Endothelial cell (in vitro differentiated cells): Measurements from ENCODE around the gene NDUFB1. TPM values are rescaled to one million over a fixed set of nuclear protein-coding genes. Genes with fewer than 3 reads are reported as not detected.

Source experiments
- DNase-seq: peaks from one replicate; pipeline ENCODE4 v3.0.0; 2021; ENCODE audit warnings: low spot score
- H3K27ac Mint-ChIP-seq: one replicate; pipeline ENCODE4 v1.8.0; 2021; ENCODE audit warnings: mixed read lengths, inconsistent platforms; ENCODE audit not compliant: unreplicated experiment
- H3K27me3 Mint-ChIP-seq: one replicate; pipeline ENCODE4 v1.8.0; 2021; ENCODE audit warnings: mild to moderate bottlenecking, moderate library complexity, mixed read lengths, inconsistent platforms; ENCODE audit not compliant: unreplicated experiment
- H3K36me3 Mint-ChIP-seq: one replicate; pipeline ENCODE4 v1.8.0; 2021; ENCODE audit warnings: mild to moderate bottlenecking, low read depth, mixed read lengths, inconsistent platforms; ENCODE audit not compliant: unreplicated experiment
- H3K4me1 Mint-ChIP-seq: one replicate; pipeline ENCODE4 v1.8.0; 2021; ENCODE audit warnings: mild to moderate bottlenecking, mixed read lengths, inconsistent platforms; ENCODE audit not compliant: unreplicated experiment
- H3K4me3 Mint-ChIP-seq: one replicate; pipeline ENCODE4 v1.8.0; 2021; ENCODE audit warnings: mild to moderate bottlenecking, mixed read lengths, inconsistent platforms; ENCODE audit not compliant: unreplicated experiment
- H3K9me3 Mint-ChIP-seq: one replicate; pipeline ENCODE4 v1.8.0; 2021; ENCODE audit warnings: mixed read lengths, inconsistent platforms; ENCODE audit not compliant: unreplicated experiment
- CTCF ChIP-seq: fragments of 200-600 bp; sonication (generic); IDR thresholded peaks from one replicate; pipeline ENCODE4 v1.5.0; 2021; ENCODE audit warnings: antibody characterized with exemption; ENCODE audit not compliant: unreplicated experiment
- total RNA-seq: library from RNA; stranded (reverse); fragmentation: NEBNext Ultra II Directional; extraction: Animal tissue kit (Norgen Biotek cat#: 25700); gene quantifications from one replicate; pipeline ENCODE4 v1.2.1, GENCODE V29; 2021; ENCODE audit not compliant: unreplicated experiment

NDUFB1 gene
- total RNA-seq, 1 donor from 2014 or later, result 117 TPM

DNA sequence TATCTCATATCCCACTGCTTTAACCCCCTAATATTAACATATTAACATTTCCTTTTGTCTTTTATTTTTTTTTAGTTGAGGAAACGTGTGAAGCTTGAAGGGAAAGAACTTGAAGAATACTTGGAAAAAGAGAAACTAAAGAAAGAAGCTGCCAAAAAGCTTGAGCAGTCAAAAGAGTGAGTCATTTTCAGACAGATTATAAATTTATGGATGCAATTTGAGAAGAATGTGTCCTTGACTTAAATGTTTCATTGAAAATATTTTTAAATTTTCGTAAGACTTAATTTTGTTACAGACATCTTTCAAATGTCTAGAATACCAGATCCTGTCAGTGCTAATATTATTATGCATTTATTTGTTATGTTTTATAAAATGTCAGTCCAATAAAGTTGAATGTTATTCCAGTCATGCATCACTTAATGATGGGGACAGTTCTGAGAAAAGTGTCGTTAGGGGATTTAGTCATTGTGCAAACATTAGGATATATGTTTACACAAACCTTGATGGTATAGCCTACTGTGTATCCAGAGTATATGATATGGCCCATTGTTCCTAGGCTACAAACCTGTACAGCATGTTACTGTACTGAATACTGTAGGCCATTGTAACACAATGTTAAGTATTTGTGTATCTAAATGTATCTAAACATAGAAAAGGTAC lies 32.9 kb upstream of the NDUFB1 start:
- peaks cover 5% of the 10 kb centered on the region for H3K4me1 Mint-ChIP-seq
- no peaks in the 10 kb centered on the region for H3K27me3 Mint-ChIP-seq
- H3K4me3 Mint-ChIP-seq, result no peak overlapping the region
- H3K27ac Mint-ChIP-seq, result no peak overlapping the region
- DNase-seq, result no peak
- peaks cover 20% of the 10 kb centered on the region for H3K36me3 Mint-ChIP-seq
- H3K9me3 Mint-ChIP-seq, result no peaks in the 10 kb centered on the region
- no peak for TF ChIP-seq CTCF

DNA sequence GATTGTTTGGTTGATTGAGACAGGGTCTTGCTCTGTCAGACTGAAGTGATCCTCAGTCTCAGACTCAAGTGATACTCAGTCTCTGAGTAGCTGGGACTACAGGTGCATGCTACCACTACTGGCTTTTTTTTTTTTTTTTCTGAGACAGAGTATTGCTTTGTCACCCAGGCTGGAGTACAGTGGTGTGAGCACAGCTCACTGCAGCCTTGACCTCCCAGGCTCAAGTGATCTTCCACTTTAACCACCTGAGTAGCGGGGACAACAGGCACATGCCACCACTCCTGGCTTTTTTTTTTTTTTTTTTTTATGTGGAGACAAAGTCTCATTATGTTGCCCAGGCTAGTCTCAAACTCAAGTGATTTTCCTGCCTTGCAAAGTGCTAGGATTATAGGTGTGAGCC lies 32.1 kb upstream of the NDUFB1 start:
- Mint-ChIP-seq H3K27ac (no peak overlapping the region), H3K4me1 (peaks cover 5% of the 10 kb centered on the region), H3K36me3 (peaks cover 18% of the 10 kb centered on the region), H3K27me3 (no peaks in the 10 kb centered on the region), H3K4me3 (no peak overlapping the region), H3K9me3 (no peaks in the 10 kb centered on the region)
- TF ChIP-seq CTCF, result no peak
- no peak for DNase-seq

DNA sequence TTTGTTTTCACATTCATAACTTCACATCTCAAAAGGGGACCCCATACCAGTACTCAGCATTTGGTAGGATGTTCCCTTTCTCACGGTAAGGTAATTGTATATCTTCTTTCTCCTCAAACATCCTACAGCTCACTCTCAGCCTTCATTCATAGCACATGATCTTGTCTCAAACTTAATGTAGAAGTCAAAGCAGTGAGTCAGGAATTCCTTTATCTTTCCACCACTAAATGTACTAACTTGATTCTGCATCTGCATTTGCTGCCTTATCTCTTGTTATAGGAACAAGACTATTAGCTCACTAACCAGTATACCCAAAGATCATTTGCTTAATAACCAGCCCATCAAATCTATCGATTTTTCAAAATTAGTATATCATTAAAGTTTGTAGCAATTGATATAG lies 23.2 kb upstream of the NDUFB1 start:
- Mint-ChIP-seq H3K36me3 (peaks cover 18% of the 10 kb centered on the region), H3K4me1 (no peaks in the 10 kb centered on the region), H3K27me3 (no peaks in the 10 kb centered on the region), H3K9me3 (no peaks in the 10 kb centered on the region), H3K4me3 (no peak overlapping the region), H3K27ac (no peak overlapping the region)
- no peak for TF ChIP-seq CTCF
- no peak for DNase-seq

GRCh38 chr14:92143962-92144361 lies 22.5 kb upstream of the NDUFB1 start:
- TF ChIP-seq CTCF, result no peak
- Mint-ChIP-seq H3K27me3 (no peaks in the 10 kb centered on the region), H3K27ac (no peak overlapping the region), H3K36me3 (peaks cover 18% of the 10 kb centered on the region), H3K9me3 (no peaks in the 10 kb centered on the region), H3K4me3 (no peak overlapping the region), H3K4me1 (no peaks in the 10 kb centered on the region)
- DNase-seq, result no peak

DNA sequence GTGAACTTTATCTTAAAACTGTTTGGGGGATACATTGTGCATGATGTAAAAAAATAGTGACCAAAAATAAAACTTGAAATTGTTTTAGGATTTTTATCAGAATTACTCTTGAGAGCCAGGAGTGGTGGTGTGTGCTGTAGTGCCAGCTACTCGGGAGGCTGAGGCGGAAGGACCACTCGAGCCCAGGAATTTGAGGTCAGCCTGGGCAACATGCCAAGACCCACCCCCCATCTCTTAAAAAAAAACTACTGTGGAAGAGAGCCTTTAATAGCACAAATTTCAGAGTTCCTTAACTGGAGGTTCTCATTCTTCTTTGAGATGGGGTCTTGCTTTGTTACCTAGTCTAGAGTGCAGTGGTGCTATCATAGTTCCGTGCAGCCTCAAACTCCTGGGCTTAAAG lies 21.8 kb upstream of the NDUFB1 start:
- Mint-ChIP-seq H3K4me3 (no peak overlapping the region), H3K27me3 (no peaks in the 10 kb centered on the region), H3K36me3 (peaks cover 22% of the 10 kb centered on the region), H3K27ac (no peak overlapping the region), H3K4me1 (no peaks in the 10 kb centered on the region), H3K9me3 (no peaks in the 10 kb centered on the region)
- DNase-seq, result no peak
- no peak for TF ChIP-seq CTCF
